Muscle of back (tissue), 11 donors: ENCODE data around the gene NUMB. TPM values are rescaled to one million over a fixed set of nuclear protein-coding genes. Genes with fewer than 3 reads are reported as not detected.
A peak's percentile ranks its signal among the peaks of the same experiment; 100 is the strongest.
"Not testable (repeated sequence)": the region's sequence is repeated elsewhere in the genome, so short reads cannot be mapped to it uniquely, and the experiment has no call there.

ENCODE experiments used
- DNase-seq, 3 donors: peaks; one replicate each; pipeline versions ENCODE4 v3.0.0 to v3.0.0-alpha.2; 2013
- polyA plus RNA-seq, 10 donors: library from polyadenylated mRNA; unstranded; fragments of 120-200 nt; gene quantifications; one replicate each; pipeline ENCODE4 v1.2.1, GENCODE V29; 2013; ENCODE audit not compliant: insufficient read length in 10 of 10

The NUMB gene
- polyA plus RNA-seq, 10 donors: 24.0 to 44.3 (median 34.8) TPM

DNA sequence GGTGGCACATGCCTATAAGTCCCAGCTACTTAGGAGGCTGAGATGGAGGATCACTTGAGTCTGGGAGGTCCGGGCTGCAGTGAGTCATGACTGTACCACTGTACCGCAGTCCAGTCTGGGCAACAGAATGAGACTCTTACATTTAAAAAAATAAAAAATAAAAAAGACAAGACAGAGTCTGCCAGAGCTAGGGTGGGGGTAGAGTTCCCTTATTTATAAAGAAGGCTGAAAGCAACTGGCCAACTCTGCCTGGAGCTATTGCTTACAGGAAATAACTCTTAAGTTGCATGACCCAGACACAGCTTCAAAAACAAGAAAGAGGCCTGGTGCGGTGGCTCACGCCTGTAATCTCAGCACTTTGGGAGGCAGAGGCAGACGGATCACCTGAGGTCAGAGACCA lies 31.5 kb downstream of the NUMB start:
- DNase-seq: no peak

GRCh38 chr14:73424453-73424852 lies 33.9 kb downstream of the NUMB start:
- DNase-seq: peak in 1 of 3 donors; percentile 13

DNA sequence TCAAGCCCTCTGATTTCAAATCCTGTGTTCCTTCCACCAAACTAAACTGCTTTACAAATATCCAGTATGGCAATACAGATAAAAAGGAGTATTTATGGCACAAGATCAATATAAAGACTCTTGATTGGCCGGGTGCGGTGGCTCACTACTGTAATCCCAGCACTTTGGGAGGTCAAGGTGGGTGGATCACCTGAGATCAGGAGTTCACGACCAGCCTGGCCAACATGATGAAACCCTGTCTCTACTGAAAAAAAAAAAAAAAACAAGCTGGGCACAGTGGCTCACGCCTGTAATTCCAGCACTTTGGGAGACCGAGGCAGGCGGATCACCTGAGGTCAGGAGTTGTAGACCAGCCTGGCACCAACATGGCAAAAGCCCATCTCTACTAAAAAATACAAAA lies 35.3 kb downstream of the NUMB start:
- DNase-seq: not testable (repeated sequence)

GRCh38 chr14:73422515-73422914 lies 35.8 kb downstream of the NUMB start:
- no peak for DNase-seq

GRCh38 chr14:73418227-73418626 lies 40.1 kb downstream of the NUMB start:
- DNase-seq: no peak

GRCh38 chr14:73406248-73406647 lies 52.1 kb downstream of the NUMB start:
- DNase-seq: not testable (repeated sequence)

DNA sequence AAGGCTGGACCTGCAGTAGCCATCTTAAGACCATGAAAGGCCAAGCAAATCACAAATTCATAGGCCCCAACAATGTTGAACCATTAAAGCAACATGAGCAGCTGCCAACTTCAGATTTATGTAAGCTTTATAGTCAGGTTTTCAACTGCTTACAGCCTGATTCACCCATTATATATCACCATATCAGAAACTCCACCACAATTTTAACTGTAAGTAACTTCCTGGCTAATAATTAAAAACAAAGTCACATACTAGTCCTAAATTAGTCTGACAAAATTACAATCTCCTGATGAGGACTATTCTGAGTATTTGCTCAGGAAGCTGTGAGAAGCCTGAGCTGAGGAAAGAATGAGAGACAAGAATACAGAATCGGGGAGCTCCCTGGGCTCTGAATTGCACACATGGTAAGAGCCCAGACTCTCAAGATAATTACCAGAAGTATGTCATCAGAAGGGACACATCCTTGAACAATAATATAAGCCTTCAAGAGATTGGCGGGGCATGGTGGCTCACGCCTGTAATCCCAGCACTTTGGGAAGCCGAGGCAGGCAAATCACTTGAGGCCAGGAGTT lies 55.1 kb downstream of the NUMB start:
- no peak for DNase-seq

- DNase-seq: no peak
Observed at GRCh38 chr14:73402579-73402978, 55.8 kb downstream of the NUMB start.

DNA sequence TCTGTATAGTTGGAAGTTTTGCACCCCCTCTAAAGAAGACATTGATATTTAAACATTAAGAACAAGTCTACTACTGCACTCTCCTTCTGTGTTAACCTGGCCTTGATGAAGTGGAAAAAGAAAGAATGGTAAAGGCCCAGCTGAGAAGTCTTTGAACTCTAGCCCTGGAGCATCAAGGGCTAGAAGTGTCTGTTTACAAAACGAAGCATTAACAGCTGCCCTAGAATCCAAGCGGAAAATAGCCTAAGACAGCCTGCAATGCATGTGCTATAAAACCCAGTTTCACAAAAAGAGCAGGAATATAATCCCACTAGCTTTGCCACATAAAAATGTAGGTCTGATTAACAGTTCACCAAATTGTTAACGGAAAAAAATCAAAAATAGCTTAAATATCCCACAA lies 60.5 kb downstream of the NUMB start:
- DNase-seq: peak in 1 of 3 donors; percentile 23

DNA sequence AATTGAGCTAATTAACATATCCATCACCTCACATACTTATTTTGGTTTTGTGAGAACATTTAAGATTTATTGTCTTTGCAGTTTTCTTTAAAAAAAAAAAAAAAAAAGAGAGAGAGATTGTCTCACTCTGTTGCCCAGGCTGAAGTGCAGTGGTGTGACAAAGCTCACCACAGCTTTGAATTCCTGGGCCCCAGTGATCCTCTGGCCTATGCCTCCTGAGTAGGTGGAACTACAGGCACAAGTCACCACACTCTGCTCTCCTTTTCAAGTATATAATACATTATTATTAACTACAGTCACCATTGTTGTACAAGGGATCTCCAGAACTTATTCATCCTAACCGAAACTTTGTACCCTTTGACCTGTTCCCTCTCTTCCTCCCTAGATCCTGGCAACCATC lies 64.0 kb downstream of the NUMB start:
- no peak for DNase-seq

DNA sequence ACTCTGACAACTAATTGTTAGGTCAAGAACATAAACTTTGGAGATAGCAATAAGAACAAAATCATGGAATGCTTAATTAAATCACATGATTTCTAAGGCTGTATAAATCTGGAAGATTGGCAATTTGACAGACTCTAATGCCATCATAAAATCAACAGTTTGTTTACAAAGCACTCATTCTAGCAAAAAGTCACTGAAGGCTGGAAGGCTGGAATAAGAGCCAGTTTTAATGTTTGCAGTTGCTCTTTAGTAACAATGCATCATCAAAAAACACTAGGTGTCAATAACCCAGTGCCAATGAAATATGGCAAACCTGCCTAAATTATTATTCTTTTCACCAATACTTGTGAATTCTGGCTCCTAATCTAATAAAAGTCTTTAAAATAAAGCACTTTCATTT lies 65.0 kb downstream of the NUMB start:
- DNase-seq: no peak

- DNase-seq: no peak
Observed at GRCh38 chr14:73392329-73393257, 65.8 kb downstream of the NUMB start.

GRCh38 chr14:73387860-73388259 lies 70.5 kb downstream of the NUMB start:
- DNase-seq: not testable (repeated sequence)

DNA sequence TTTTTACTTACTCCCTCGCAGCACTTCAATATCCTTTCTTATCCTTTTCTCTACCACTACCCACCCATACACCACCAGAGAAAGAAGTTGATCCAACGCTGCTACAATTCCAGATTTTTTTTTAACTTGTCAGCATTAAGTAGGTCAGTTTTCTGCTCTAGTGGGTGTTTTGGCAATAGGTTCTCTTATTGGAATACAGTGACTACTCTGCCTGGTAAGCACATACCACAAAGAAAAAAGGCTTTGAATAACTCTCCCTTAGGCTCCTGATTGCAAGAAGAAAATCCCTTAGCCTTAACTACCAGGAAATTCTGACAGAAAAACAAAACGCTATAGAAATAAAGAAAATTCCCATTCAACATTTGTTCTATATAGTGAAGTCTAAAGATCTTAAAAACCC lies 72.0 kb downstream of the NUMB start:
- DNase-seq: no peak

DNA sequence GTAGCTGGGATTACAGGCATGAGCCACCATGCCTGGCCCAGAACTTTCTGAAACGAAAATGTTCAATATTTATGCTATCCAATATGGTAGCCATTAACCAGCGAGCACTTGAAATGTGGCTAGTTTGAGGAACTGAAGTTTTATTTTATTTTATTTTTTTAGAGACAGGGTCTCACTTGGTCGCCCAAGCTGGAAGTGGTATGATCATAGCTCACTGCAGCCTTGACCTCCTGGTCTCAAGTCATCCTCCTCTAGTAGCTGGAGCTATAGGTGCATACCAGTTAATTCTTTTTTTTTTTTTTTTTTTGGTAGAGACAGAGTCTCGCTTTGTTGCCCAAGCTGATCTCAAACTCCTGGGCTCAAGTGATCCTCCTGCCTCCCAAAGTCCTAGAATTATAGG lies 73.3 kb downstream of the NUMB start:
- DNase-seq: not testable (repeated sequence)

DNA sequence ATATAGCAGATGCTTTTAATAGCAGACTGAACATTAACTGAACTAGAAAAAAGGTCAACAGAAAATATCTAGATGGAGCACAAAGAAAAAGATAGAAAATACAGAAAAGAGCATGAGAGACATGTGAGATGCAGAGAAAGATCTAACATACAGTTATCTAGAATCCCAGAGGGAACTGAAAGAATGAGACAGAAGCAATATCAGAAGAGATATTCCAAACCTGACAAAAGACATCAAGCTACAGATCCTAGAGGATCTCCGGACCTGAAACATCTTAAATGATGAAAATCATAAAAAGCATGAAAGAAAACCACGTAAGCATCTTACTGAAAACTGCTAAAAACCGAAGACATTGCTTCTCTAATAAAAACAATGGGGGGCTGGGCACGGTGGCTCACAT lies 75.0 kb downstream of the NUMB start:
- no peak for DNase-seq

DNA sequence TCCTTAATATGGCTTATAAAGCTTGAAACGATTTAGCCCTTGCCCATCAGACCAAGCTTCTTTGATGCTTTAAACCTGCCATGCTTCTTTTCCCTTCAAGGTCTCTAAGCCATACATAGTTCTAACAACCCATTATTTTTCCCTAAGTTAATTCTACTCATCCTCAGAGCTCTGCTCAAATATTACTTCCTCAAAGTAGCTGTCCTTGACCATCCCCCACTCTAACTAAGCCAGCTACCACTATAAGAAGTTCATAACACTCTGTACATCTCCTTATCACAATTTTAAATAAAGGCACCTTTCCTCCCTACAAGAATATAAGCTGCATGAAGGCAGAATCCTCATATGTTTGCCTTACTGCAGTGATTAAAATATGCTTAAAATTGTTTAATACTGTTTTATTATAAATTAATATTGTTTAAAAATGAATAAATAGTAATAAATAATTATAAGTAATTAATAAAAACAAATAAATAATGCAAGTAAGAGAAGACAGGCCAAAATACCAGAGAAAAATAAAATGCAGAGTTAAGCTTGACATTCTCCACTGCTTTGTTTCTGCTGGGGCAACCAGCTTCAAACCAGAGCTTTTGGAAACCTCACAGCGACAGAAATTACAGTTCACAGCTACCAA lies 76.8 kb downstream of the NUMB start:
- DNase-seq: no peak

GRCh38 chr14:73376585-73376984 lies 81.8 kb downstream of the NUMB start:
- DNase-seq: no peak

DNA sequence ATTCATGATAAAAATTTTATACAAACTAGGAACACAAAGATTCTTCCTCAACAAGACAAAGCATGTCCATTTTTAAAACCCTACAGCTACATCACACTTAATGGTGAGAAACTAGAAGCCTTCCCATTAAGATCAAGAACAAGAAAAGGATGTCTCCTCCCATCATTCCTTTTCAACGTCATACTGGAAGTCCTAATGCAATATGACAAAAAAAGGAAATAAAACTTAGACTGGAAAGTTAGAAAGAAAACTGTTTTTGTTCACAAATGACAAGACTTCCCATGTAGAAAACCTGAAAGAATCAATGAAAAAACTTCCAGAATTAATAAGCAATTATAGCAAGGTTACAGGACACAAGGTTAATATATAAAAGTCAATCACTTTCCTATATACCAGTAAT lies 82.5 kb downstream of the NUMB start:
- DNase-seq: no peak

- no peak for DNase-seq
Observed at GRCh38 chr14:73374218-73374617, 84.1 kb downstream of the NUMB start.

DNA sequence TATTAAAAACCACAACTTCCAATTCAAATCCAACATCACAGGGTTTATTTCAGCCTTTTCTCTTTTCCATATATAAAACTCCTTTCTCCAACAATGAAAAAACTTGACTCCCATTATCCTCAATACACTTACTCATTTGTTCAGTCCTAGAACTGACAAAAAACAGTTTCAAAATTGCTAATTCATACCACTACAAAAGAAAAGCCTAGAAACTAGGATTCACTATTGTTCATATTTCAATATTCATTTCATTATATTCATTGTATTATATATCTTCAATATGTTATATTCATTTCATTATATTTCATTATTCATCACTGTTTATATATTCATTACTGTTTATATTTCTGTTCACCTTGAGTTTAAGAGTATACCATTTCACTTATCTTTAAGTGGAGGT lies 85.8 kb downstream of the NUMB start:
- no peak for DNase-seq

DNA sequence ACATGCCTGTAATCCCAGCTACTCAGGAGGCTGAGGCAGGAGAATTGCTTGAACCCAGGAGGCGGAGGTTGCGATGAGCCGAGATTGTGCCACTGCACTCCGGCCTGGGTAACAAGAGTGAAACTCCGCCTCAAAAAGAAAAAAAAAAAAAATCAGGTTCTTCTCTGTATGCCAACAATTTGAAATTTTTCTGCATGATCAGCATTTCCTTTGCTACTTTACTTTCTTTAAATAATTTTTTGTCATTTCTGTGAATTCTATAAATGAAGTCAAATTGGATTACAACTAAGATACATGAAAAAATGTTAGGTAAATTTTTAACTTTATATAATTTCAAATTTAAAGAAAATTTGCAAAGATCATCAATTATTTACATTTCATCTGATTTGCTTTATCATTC lies 87.8 kb downstream of the NUMB start:
- no peak for DNase-seq

DNA sequence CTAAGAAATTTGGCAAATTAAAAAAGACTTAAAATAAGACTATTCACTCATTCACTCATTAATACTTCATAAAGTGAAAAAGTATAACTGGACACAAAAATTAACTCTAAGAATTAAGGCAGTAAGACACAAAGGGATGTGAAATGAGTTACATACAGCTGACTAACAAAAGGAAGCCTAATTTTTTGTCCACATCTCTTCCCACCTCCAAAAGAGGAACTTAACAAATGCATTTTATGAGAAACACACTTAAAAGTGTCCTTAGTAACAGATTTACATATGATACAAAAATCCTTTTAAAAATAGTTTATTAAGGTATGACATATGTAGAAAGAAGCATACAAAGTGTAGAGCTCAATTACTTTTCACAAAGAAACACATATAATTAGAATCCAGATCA lies 88.9 kb downstream of the NUMB start:
- DNase-seq: no peak
